NCI-H748 treated with DMSO at 0.1 percent for 48 hours (cell line): ENCODE data around the gene GPAT2.
"Not testable (repeated sequence)": the region's sequence is repeated elsewhere in the genome, so short reads cannot be mapped to it uniquely, and the experiment has no call there.

ENCODE experiments used
- DNase-seq: peaks from one replicate; lab custom pipeline; 2025; lab: John Stamatoyannopoulos, UW

The GPAT2 gene

GRCh38 chr2:96034792-96035191 is at the start of gene GPAT2:
Gene GPAT2, minus strand, starts transcription at chr2:96034916. Its CDS starts 2,557 bp downstream, at chr2:96032359.
- DNase-seq, result not testable (repeated sequence)

- no peak for DNase-seq
These were observed 49.5 kb upstream of the GPAT2 start for GRCh38 chr2:96083989-96084857.

- no peak for DNase-seq
These were observed 48.6 kb upstream of the GPAT2 start for GRCh38 chr2:96083064-96083939.

GRCh38 chr2:96082211-96083063 is 47.7 kb upstream of the GPAT2 start:
- DNase-seq, result no peak

- no peak for DNase-seq
These were observed 46.3 kb upstream of the GPAT2 start for GRCh38 chr2:96081042-96081441.

- no peak for DNase-seq
These were observed 40.6 kb upstream of the GPAT2 start for GRCh38 chr2:96075199-96075771.

GRCh38 chr2:96074156-96074555 is 39.4 kb upstream of the GPAT2 start:
- no peak for DNase-seq

- DNase-seq, result no peak
These were observed 38.6 kb upstream of the GPAT2 start for GRCh38 chr2:96073170-96073775.

GRCh38 chr2:96072746-96073145 is 38.0 kb upstream of the GPAT2 start:
- DNase-seq, result no peak

- not testable (repeated sequence) for DNase-seq
These were observed 37.3 kb upstream of the GPAT2 start for GRCh38 chr2:96071977-96072491.

- DNase-seq, result not testable (repeated sequence)
These were observed 36.6 kb upstream of the GPAT2 start for GRCh38 chr2:96071087-96071976.

GRCh38 chr2:96070351-96070750 is 35.6 kb upstream of the GPAT2 start:
- not testable (repeated sequence) for DNase-seq

- not testable (repeated sequence) for DNase-seq
These were observed 35.2 kb upstream of the GPAT2 start for GRCh38 chr2:96069878-96070277.

- not testable (repeated sequence) for DNase-seq
These were observed 33.3 kb upstream of the GPAT2 start for GRCh38 chr2:96067902-96068581.

- DNase-seq, result not testable (repeated sequence)
These were observed 32.5 kb upstream of the GPAT2 start for GRCh38 chr2:96067098-96067660.

- DNase-seq, result not testable (repeated sequence)
These were observed 31.8 kb upstream of the GPAT2 start for GRCh38 chr2:96066511-96066910.

GRCh38 chr2:96065954-96066353 is 31.2 kb upstream of the GPAT2 start:
- not testable (repeated sequence) for DNase-seq

- no peak for DNase-seq
These were observed 30.7 kb upstream of the GPAT2 start for GRCh38 chr2:96065381-96065930.
